OCI-LY1 (cell line): Measurements from ENCODE around the gene OSBPL3.

Source experiments
- EZH2 ChIP-seq: fragments of 200-600 bp; sonication (generic), shearing (Covaris generic); IDR thresholded peaks from 2 replicates; pipeline ENCODE4 v1.8.0; 2017; ENCODE audit warnings: borderline replicate concordance, mixed run types, mild to moderate bottlenecking, antibody characterized with exemption, low read length, moderate library complexity, mixed read lengths
- TF ChIP-seq, protein P1 (sequence below): fragments of 200-600 bp; sonication (generic), shearing (Covaris generic); IDR thresholded peaks from 2 replicates; pipeline ENCODE4 v1.5.1; 2017; ENCODE audit warnings: mild to moderate bottlenecking, antibody characterized with exemption, low read length, moderate library complexity, mixed read lengths

- TF ChIP-seq, protein P1, sequence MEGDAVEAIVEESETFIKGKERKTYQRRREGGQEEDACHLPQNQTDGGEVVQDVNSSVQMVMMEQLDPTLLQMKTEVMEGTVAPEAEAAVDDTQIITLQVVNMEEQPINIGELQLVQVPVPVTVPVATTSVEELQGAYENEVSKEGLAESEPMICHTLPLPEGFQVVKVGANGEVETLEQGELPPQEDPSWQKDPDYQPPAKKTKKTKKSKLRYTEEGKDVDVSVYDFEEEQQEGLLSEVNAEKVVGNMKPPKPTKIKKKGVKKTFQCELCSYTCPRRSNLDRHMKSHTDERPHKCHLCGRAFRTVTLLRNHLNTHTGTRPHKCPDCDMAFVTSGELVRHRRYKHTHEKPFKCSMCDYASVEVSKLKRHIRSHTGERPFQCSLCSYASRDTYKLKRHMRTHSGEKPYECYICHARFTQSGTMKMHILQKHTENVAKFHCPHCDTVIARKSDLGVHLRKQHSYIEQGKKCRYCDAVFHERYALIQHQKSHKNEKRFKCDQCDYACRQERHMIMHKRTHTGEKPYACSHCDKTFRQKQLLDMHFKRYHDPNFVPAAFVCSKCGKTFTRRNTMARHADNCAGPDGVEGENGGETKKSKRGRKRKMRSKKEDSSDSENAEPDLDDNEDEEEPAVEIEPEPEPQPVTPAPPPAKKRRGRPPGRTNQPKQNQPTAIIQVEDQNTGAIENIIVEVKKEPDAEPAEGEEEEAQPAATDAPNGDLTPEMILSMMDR = no peak
- TF ChIP-seq EZH2 = no peak
Observed at GRCh38 chr7:24899905-24900304, 80.1 kb downstream of the OSBPL3 start.
